ENCODE data around the gene TMEM167A. TPM values are rescaled to one million over a fixed set of nuclear protein-coding genes. Genes with fewer than 3 reads are reported as not detected.
"Not testable (repeated sequence)": the region's sequence is repeated elsewhere in the genome, so short reads cannot be mapped to it uniquely, and the experiment has no call there.

TMEM167A gene
- total and polyA plus RNA-seq, 5 donors from 2014 or later = 46.7 to 89.5 (median 71.0) TPM

- not testable (repeated sequence) for H3K27ac ChIP-seq (ENCODE audit: insufficient read depth, low read length, poor library complexity, severe bottlenecking); H3K27ac Mint-ChIP-seq; H3K9me3 Mint-ChIP-seq; H3K27me3 Mint-ChIP-seq; ATAC-seq (ENCODE audit: low read depth in 2 of 2); H3K4me3 ChIP-seq (ENCODE audit: low read depth, low read length); H3K4me3 Mint-ChIP-seq; DNase-seq; H3K27me3 ChIP-seq (ENCODE audit: control insufficient read depth, insufficient read depth, low read length); H3K9me3 ChIP-seq (ENCODE audit: control insufficient read depth in 2 of 2, low read length in 2 of 2); H3K36me3 ChIP-seq (ENCODE audit: control insufficient read depth, insufficient read depth, low read length)
- Mint-ChIP-seq H3K4me1 (peaks cover 47 to 79% (median 60%) of the 10 kb centered on the region in 4 donors), H3K36me3 (peaks cover 19% of the 10 kb centered on the region)
- peaks cover 26% of the 10 kb centered on the region for H3K4me1 ChIP-seq (ENCODE audit: control insufficient read depth, insufficient read depth, low read length, poor library complexity, severe bottlenecking)
Observed at GRCh38 chr5:83067377-83067776, 9.8 kb downstream of the TMEM167A start.

GRCh38 chr5:83066548-83067110, 10.6 kb downstream of the TMEM167A start:
- Mint-ChIP-seq H3K27ac (peak overlapping the region in 1 of 3 donors; percentile 7), H3K27me3 (no peaks in the 10 kb centered on the region), H3K4me1 (peaks cover 41 to 75% (median 56%) of the 10 kb centered on the region in 4 donors), H3K36me3 (peaks cover 19% of the 10 kb centered on the region), H3K4me3 (no peak overlapping the region), H3K9me3 (no peaks in the 10 kb centered on the region)
- peaks cover 5% of the 10 kb centered on the region for H3K36me3 ChIP-seq (ENCODE audit: control insufficient read depth, insufficient read depth, low read length)
- H3K27me3 ChIP-seq (ENCODE audit: control insufficient read depth, insufficient read depth, low read length) = no peaks in the 10 kb centered on the region
- H3K4me3 ChIP-seq (ENCODE audit: low read depth, low read length) = no peak overlapping the region
- DNase-seq (no peak), ATAC-seq (ENCODE audit: low read depth in 2 of 2) (no peak)
- no peaks in the 10 kb centered on the region for H3K9me3 ChIP-seq (ENCODE audit: control insufficient read depth in 2 of 2, low read length in 2 of 2)
- H3K4me1 ChIP-seq (ENCODE audit: control insufficient read depth, insufficient read depth, low read length, poor library complexity, severe bottlenecking) = peaks cover 19% of the 10 kb centered on the region
- no peak overlapping the region for H3K27ac ChIP-seq (ENCODE audit: insufficient read depth, low read length, poor library complexity, severe bottlenecking)

- ATAC-seq (ENCODE audit: low read depth in 2 of 2) (no peak), DNase-seq (no peak)
- Histone ChIP-seq H3K4me3 (ENCODE audit: low read depth, low read length) (no peak overlapping the region), H3K4me1 (ENCODE audit: control insufficient read depth, insufficient read depth, low read length, poor library complexity, severe bottlenecking) (peaks cover 5% of the 10 kb centered on the region), H3K36me3 (ENCODE audit: control insufficient read depth, insufficient read depth, low read length) (peaks cover 44% of the 10 kb centered on the region), H3K9me3 (ENCODE audit: control insufficient read depth in 2 of 2, low read length in 2 of 2) (no peaks in the 10 kb centered on the region), H3K27ac (ENCODE audit: insufficient read depth, low read length, poor library complexity, severe bottlenecking) (no peak overlapping the region), H3K27me3 (ENCODE audit: control insufficient read depth, insufficient read depth, low read length) (no peaks in the 10 kb centered on the region)
- Mint-ChIP-seq H3K4me3 (peak overlapping the region in 1 of 4 donors; percentile 22), H3K27me3 (no peaks in the 10 kb centered on the region), H3K9me3 (no peaks in the 10 kb centered on the region), H3K36me3 (peaks cover 48% of the 10 kb centered on the region), H3K27ac (peak overlapping the region in 1 of 3 donors; percentile 0), H3K4me1 (peaks cover 34 to 62% (median 40%) of the 10 kb centered on the region in 4 donors)
Observed at GRCh38 chr5:83059341-83059740, 17.9 kb downstream of the TMEM167A start.

- no peak overlapping the region for H3K4me3 ChIP-seq (ENCODE audit: low read depth, low read length)
- no peaks in the 10 kb centered on the region for H3K27me3 ChIP-seq (ENCODE audit: control insufficient read depth, insufficient read depth, low read length)
- H3K27ac ChIP-seq (ENCODE audit: insufficient read depth, low read length, poor library complexity, severe bottlenecking) = no peak overlapping the region
- no peaks in the 10 kb centered on the region for H3K9me3 ChIP-seq (ENCODE audit: control insufficient read depth in 2 of 2, low read length in 2 of 2)
- H3K9me3 Mint-ChIP-seq = no peaks in the 10 kb centered on the region
- H3K36me3 Mint-ChIP-seq = peaks cover 50% of the 10 kb centered on the region
- ATAC-seq (ENCODE audit: low read depth in 2 of 2) (no peak), DNase-seq (no peak)
- H3K4me1 ChIP-seq (ENCODE audit: control insufficient read depth, insufficient read depth, low read length, poor library complexity, severe bottlenecking) = peaks cover 5% of the 10 kb centered on the region
- H3K4me3 Mint-ChIP-seq = no peak overlapping the region
- H3K36me3 ChIP-seq (ENCODE audit: control insufficient read depth, insufficient read depth, low read length) = peaks cover 43% of the 10 kb centered on the region
- H3K4me1 Mint-ChIP-seq = peaks cover 35 to 63% (median 41%) of the 10 kb centered on the region in 4 donors
- no peaks in the 10 kb centered on the region for H3K27me3 Mint-ChIP-seq
- peak overlapping the region in 2 of 3 donors; percentile 0 to 72 for H3K27ac Mint-ChIP-seq
Observed at GRCh38 chr5:83058726-83059125, 18.5 kb downstream of the TMEM167A start.

- H3K9me3 Mint-ChIP-seq = no peaks in the 10 kb centered on the region
- Histone ChIP-seq H3K36me3 (ENCODE audit: control insufficient read depth, insufficient read depth, low read length) (peaks cover 44% of the 10 kb centered on the region), H3K4me1 (ENCODE audit: control insufficient read depth, insufficient read depth, low read length, poor library complexity, severe bottlenecking) (peaks cover 5% of the 10 kb centered on the region), H3K27ac (ENCODE audit: insufficient read depth, low read length, poor library complexity, severe bottlenecking) (no peak overlapping the region), H3K4me3 (ENCODE audit: low read depth, low read length) (no peak overlapping the region), H3K9me3 (ENCODE audit: control insufficient read depth in 2 of 2, low read length in 2 of 2) (no peaks in the 10 kb centered on the region), H3K27me3 (ENCODE audit: control insufficient read depth, insufficient read depth, low read length) (no peaks in the 10 kb centered on the region)
- no peaks in the 10 kb centered on the region for H3K27me3 Mint-ChIP-seq
- ATAC-seq (ENCODE audit: low read depth in 2 of 2) (no peak), DNase-seq (no peak)
- H3K36me3 Mint-ChIP-seq = peaks cover 42% of the 10 kb centered on the region
- H3K4me1 Mint-ChIP-seq = peaks cover 25 to 57% (median 31%) of the 10 kb centered on the region in 4 donors
- no peak overlapping the region for H3K4me3 Mint-ChIP-seq
- H3K27ac Mint-ChIP-seq = peak overlapping the region in 1 of 3 donors; percentile 60
Observed at GRCh38 chr5:83055166-83055565, 22.0 kb downstream of the TMEM167A start.

- Mint-ChIP-seq H3K27me3 (no peaks in the 10 kb centered on the region), H3K4me1 (peaks cover 7 to 24% (median 11%) of the 10 kb centered on the region in 4 donors), H3K4me3 (no peak overlapping the region), H3K27ac (peak overlapping the region in 1 of 3 donors; percentile 11), H3K9me3 (no peaks in the 10 kb centered on the region), H3K36me3 (peaks cover 24% of the 10 kb centered on the region)
- no peaks in the 10 kb centered on the region for H3K9me3 ChIP-seq (ENCODE audit: control insufficient read depth in 2 of 2, low read length in 2 of 2)
- no peaks in the 10 kb centered on the region for H3K4me1 ChIP-seq (ENCODE audit: control insufficient read depth, insufficient read depth, low read length, poor library complexity, severe bottlenecking)
- H3K27ac ChIP-seq (ENCODE audit: insufficient read depth, low read length, poor library complexity, severe bottlenecking) = no peak overlapping the region
- ATAC-seq (ENCODE audit: low read depth in 2 of 2) = no peak
- H3K4me3 ChIP-seq (ENCODE audit: low read depth, low read length) = no peak overlapping the region
- peaks cover 19% of the 10 kb centered on the region for H3K36me3 ChIP-seq (ENCODE audit: control insufficient read depth, insufficient read depth, low read length)
- no peak for DNase-seq
- H3K27me3 ChIP-seq (ENCODE audit: control insufficient read depth, insufficient read depth, low read length) = no peaks in the 10 kb centered on the region
Observed at GRCh38 chr5:83050723-83051340, 26.4 kb downstream of the TMEM167A start.

- no peak for DNase-seq
- H3K4me1 Mint-ChIP-seq = peaks cover 6 to 15% (median 10%) of the 10 kb centered on the region in 4 donors
- Histone ChIP-seq H3K4me1 (ENCODE audit: control insufficient read depth, insufficient read depth, low read length, poor library complexity, severe bottlenecking) (no peaks in the 10 kb centered on the region), H3K4me3 (ENCODE audit: low read depth, low read length) (no peak overlapping the region), H3K27me3 (ENCODE audit: control insufficient read depth, insufficient read depth, low read length) (no peaks in the 10 kb centered on the region), H3K27ac (ENCODE audit: insufficient read depth, low read length, poor library complexity, severe bottlenecking) (no peak overlapping the region), H3K9me3 (ENCODE audit: control insufficient read depth in 2 of 2, low read length in 2 of 2) (no peaks in the 10 kb centered on the region), H3K36me3 (ENCODE audit: control insufficient read depth, insufficient read depth, low read length) (peaks cover 12% of the 10 kb centered on the region)
- H3K36me3 Mint-ChIP-seq = peaks cover 16% of the 10 kb centered on the region
- no peak overlapping the region for H3K27ac Mint-ChIP-seq
- no peaks in the 10 kb centered on the region for H3K9me3 Mint-ChIP-seq
- no peak for ATAC-seq (ENCODE audit: low read depth in 2 of 2)
- no peak overlapping the region for H3K4me3 Mint-ChIP-seq
- H3K27me3 Mint-ChIP-seq = no peaks in the 10 kb centered on the region
Observed at GRCh38 chr5:83049370-83049885, 27.8 kb downstream of the TMEM167A start.

Measured in CD4-positive, CD25-positive, alpha-beta regulatory T cell (primary cell).